Esophagus squamous epithelium (tissue), 5 donors: ENCODE measurements around the gene TRERF1. TPM values are rescaled to one million over a fixed set of nuclear protein-coding genes. Genes with fewer than 3 reads are reported as not detected.

Experiments used
- DNase-seq: peaks from one replicate; lab custom pipeline; 2025; lab: John Stamatoyannopoulos, UW
- H3K27ac ChIP-seq, 4 donors: fragments of 200-600 bp; sonication (generic); one replicate each; pipeline ENCODE4 v1.5.1; 2016 to 2019; ENCODE audit warnings: mild to moderate bottlenecking in 1 of 4
- H3K27me3 ChIP-seq, 4 donors: fragments of 200-600 bp; sonication (generic); 1 replicate in 3 of 4; 2 replicates in 1 of 4; pipeline versions ENCODE4 v1.5.1 to v1.6.0; 2017 to 2021; ENCODE audit warnings: antibody characterized with exemption in 1 of 4
- H3K36me3 ChIP-seq, 3 donors: fragments of 200-600 bp; sonication (generic); one replicate each; pipeline ENCODE4 v1.5.1; 2016 to 2019
- H3K4me1 ChIP-seq, 3 donors: fragments of 200-600 bp; sonication (generic); one replicate each; pipeline ENCODE4 v1.5.1; 2017 to 2019
- H3K4me3 ChIP-seq, 4 donors: fragments of 200-600 bp; sonication (generic); 1 replicate in 3 of 4; 2 replicates in 1 of 4; pipeline ENCODE4 v1.5.1; 2016 to 2019; ENCODE audit warnings: mild to moderate bottlenecking in 2 of 4, moderate library complexity in 1 of 4
- H3K9me3 ChIP-seq, 3 donors: fragments of 200-600 bp; sonication (generic); one replicate each; pipeline ENCODE4 v1.5.1; 2016 to 2019
- CTCF ChIP-seq, 6 experiments: fragments of 450-650 bp in 4 of 6; fragments of 200-600 bp in 2 of 6; sonication (generic) in 2 of 6; IDR thresholded peaks; one replicate each; pipeline ENCODE4 v1.5.1; 2016 to 2019; ENCODE audit warnings: antibody characterized with exemption in 6 of 6, mild to moderate bottlenecking in 4 of 6, moderate library complexity in 4 of 6
- POLR2A ChIP-seq, 4 donors: fragments of 450-650 bp; IDR thresholded peaks; one replicate each; pipeline ENCODE4 v1.6.1; 2017; ENCODE audit warnings: antibody characterized with exemption in 4 of 4, mild to moderate bottlenecking in 4 of 4, moderate library complexity in 3 of 4
- WGBS, 2 donors: methylation state at CpG; one replicate each; pipeline ENCODE4 v1.1.5; 2018; 5-methylcytosine and 5-hydroxymethylcytosine counted together
- intact Hi-C: fragments of 100-400 bp; cut with DNase I; formaldehyde crosslinking; loops from one replicate; pipeline ENCODE4 v1.15.0; 2022
- total RNA-seq, 4 donors: library from RNA; depleted of rRNA; stranded (reverse); fragments of >200 nt; gene quantifications; one replicate each; pipeline ENCODE4 v1.1.0, GENCODE V29; 2016
- donor health status: DM: yes; HTN: yes; CAD: no.

Gene TRERF1
- total RNA-seq, 4 donors from 2014 or later: 5.5 to 13.8 (median 11.5) TPM

GRCh38 chr6:42177514-42178364 is 274.0 kb downstream of the TRERF1 start:
- Histone ChIP-seq H3K27ac (no peak overlapping the region), H3K4me3 (peak overlapping the region in 1 of 4 donors; percentile 2), H3K4me1 (no peaks in the 10 kb centered on the region), H3K36me3 (no peaks in the 10 kb centered on the region), H3K27me3 (peaks cover 0 to 19% (median 0%) of the 10 kb centered on the region in 4 donors), H3K9me3 (no peaks in the 10 kb centered on the region)
- 14 to 49% methylated on average over 9 to 13 of the region's 27 CpGs for WGBS, 2 donors
- no peak for DNase-seq
- intact Hi-C loops: no loop called here
- TF ChIP-seq CTCF (IDR thresholded peaks at IDR 0.05) (no peak), POLR2A (IDR thresholded peaks at IDR 0.05) (no peak)

- Histone ChIP-seq H3K9me3 (no peaks in the 10 kb centered on the region), H3K36me3 (no peaks in the 10 kb centered on the region), H3K4me3 (no peak overlapping the region), H3K27me3 (peaks cover 0 to 19% (median 0%) of the 10 kb centered on the region in 4 donors), H3K4me1 (no peaks in the 10 kb centered on the region), H3K27ac (no peak overlapping the region)
- intact Hi-C loops: no loop called here
- TF ChIP-seq POLR2A (IDR thresholded peaks at IDR 0.05): no peak
- no peak for TF ChIP-seq CTCF (IDR thresholded peaks at IDR 0.05)
- DNase-seq: no peak
Measured at GRCh38 chr6:42176981-42177380, 274.7 kb downstream of the TRERF1 start.

- intact Hi-C loops: no loop called here
- no peaks in the 10 kb centered on the region for H3K36me3 ChIP-seq
- no peaks in the 10 kb centered on the region for H3K9me3 ChIP-seq
- 63 to 74% methylated on average over 5 of the region's 5 CpGs for WGBS, 2 donors
- no peaks in the 10 kb centered on the region for H3K4me1 ChIP-seq
- peaks cover 0 to 19% (median 0%) of the 10 kb centered on the region in 4 donors for H3K27me3 ChIP-seq
- peak in 1 of 6 experiments; percentile 42 for TF ChIP-seq CTCF (IDR thresholded peaks at IDR 0.05)
- no peak for TF ChIP-seq POLR2A (IDR thresholded peaks at IDR 0.05)
- no peak overlapping the region for H3K27ac ChIP-seq
- no peak overlapping the region for H3K4me3 ChIP-seq
- DNase-seq: no peak
Measured at GRCh38 chr6:42175860-42176259, 275.9 kb downstream of the TRERF1 start.

Other genes with a start within 250 kb of the TRERF1 start
- 10 to 100 TPM; 40.3 to 70.3 (median 46.2) TPM for gene MRPS10, start 234.1 kb downstream of the TRERF1 start, total RNA-seq
- gene UBR2, start 112.1 kb upstream of the TRERF1 start, total RNA-seq: 10 to 100 TPM; 14.0 to 25.9 (median 20.4) TPM